ENCODE data around the gene TSPAN9.

Gene TSPAN9

DNA sequence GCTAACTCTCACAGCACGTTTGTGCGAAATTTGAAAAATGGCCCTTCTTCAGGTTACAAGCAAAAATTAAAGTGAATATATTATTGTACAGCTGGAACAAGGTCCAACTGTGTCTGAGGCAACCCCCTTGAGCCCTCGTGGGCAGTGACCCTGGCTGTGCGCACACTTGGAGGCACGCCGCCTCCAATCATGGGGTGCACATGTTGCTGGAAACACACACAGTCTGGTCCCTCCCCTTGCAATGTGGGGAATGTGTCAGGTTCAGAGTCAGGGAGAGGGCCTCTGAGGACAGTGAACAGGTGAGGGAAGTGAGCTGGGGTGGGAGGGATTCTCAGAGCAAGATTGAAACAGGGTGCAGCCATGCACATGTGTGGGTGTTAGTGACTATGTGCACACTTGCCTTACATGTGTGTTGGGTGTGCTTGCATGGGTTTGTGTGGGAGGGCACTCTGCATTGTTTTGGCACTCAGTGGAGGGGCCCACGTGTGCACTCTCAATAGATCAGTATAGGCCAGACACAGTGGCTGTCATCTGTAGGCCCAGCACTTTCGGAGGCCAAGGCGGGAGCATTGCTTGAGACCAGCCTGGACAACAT is 9.6 kb downstream of the TSPAN9 start:
- TF ChIP-seq, protein P1, sequence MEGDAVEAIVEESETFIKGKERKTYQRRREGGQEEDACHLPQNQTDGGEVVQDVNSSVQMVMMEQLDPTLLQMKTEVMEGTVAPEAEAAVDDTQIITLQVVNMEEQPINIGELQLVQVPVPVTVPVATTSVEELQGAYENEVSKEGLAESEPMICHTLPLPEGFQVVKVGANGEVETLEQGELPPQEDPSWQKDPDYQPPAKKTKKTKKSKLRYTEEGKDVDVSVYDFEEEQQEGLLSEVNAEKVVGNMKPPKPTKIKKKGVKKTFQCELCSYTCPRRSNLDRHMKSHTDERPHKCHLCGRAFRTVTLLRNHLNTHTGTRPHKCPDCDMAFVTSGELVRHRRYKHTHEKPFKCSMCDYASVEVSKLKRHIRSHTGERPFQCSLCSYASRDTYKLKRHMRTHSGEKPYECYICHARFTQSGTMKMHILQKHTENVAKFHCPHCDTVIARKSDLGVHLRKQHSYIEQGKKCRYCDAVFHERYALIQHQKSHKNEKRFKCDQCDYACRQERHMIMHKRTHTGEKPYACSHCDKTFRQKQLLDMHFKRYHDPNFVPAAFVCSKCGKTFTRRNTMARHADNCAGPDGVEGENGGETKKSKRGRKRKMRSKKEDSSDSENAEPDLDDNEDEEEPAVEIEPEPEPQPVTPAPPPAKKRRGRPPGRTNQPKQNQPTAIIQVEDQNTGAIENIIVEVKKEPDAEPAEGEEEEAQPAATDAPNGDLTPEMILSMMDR (IDR thresholded peaks at IDR 0.05; ENCODE audit: extremely low read depth, missing control alignments) = no peak
- no peak for DNase-seq (ENCODE audit: low spot score)

DNA sequence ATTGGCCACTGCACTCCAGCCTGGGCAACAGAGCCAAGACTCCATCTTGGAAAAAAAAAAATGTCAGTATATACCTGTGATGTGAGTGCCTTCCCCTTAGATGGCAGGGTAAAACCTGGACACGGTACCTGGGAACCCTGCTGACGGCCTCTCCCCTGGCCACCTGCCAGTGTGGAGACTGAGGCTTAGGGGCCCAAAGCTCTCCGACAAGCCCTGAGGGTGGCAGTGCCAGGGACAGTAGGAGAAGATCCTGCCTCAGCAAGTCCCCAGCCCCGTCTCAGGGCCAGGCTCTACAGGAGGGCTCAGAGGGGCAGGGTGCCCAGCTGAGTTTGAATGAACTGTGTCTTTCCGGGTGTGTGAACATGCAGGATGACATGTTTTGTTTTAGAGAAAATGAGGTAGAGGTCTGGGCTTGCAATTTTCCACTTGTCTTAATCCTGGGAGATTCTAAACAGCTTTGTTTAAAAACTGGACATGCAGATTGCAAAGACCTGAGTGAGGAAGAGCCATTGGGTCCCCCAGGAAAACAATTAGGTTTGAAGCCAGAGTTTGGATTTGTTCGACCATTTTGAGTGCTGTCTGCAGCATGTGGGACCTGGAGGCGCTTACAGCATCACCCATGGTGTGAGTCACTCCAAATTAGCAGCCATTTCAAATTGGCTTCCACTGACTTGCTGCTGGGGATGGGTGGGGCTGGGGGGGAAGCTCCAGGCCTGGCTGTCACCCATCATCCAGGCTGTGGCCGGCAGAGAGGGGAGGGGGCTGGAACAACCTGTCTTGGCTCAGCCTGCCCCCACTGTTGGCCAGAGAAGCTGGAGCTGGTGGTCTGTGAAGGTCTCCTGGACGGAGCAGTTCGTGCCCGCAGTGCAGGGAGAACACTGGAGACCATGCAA is 10.8 kb downstream of the TSPAN9 start:
- TF ChIP-seq, protein P1 (IDR thresholded peaks at IDR 0.05; ENCODE audit: extremely low read depth, missing control alignments) = no peak
- no peak for DNase-seq (ENCODE audit: low spot score)

DNA sequence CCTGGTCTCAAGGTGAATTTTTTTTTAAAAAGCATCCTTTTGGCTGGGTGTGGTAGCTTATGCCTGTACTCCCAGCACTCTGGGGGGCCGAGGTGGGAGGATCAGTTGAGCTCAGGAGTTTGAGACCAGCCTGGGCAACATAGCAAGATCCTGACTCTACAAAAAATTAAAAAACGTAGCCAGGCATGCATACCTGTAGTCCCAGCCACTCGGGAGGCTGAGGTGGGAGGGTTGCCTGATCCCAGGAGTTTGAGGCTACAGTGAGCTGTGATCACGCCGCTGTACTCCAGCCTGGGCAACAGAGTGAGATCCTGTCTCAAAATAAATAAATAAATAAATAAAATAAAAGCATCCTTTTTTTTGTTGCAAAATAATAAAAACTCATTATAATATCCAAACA is 12.4 kb downstream of the TSPAN9 start:
- TF ChIP-seq, protein P1 (IDR thresholded peaks at IDR 0.05; ENCODE audit: extremely low read depth, missing control alignments) = no peak
- no peak for DNase-seq (ENCODE audit: low spot score)

DNA sequence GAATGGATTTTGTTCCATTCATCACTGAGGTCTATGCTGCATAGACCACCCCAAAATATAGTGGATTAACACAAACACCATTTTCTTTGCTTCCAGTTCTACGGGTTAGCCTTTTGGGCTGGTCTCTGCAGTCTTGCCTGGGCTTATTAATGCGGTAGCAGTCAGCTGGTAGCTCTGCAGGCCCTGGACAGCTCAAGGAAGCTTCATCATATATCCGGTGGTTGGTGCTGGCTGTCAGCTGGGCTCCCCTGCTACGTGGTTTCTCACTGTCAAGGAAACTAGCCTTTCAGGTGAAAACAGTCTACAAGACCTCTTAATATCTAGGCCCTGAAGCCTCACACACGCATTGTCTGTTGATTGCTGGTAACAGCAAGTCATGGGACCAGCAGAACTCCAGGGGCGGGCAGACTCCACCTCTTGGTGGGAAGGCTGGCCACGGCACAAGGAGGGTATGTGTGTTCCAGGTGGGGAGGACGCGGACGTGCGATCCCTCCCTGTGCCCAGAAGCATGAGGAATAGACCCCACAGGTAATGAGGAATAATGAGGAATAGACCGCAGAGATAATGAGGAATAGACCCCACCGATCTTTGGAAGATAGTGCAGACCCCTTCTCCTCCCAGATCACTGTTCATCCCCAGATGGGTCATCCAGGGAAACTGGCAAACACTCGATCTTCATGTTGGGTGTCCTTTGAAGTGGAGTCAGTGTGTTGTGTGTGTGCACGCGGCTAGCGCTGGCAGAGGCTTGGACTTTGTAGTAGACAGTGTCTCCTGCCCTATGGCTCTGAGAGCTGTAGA is 13.3 kb downstream of the TSPAN9 start:
- no peak for DNase-seq (ENCODE audit: low spot score)
- TF ChIP-seq, protein P1 (IDR thresholded peaks at IDR 0.05; ENCODE audit: extremely low read depth, missing control alignments) = no peak

DNA sequence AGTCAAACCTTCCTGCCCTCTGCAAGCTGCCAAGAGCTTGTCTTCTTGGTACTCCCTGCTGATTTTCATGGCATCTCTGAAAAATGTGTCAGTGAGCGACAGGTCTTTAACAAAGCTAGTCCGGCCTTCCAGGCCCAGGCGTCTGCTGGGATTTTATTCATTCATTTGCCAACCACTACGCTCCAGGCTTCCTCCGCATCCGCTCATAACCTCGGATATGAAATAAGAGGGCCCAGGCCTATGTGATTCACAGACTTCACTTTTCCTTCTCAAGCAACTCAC is 13.8 kb downstream of the TSPAN9 start:
- DNase-seq (ENCODE audit: low spot score) = no peak
- TF ChIP-seq, protein P1 (IDR thresholded peaks at IDR 0.05; ENCODE audit: extremely low read depth, missing control alignments) = no peak

DNA sequence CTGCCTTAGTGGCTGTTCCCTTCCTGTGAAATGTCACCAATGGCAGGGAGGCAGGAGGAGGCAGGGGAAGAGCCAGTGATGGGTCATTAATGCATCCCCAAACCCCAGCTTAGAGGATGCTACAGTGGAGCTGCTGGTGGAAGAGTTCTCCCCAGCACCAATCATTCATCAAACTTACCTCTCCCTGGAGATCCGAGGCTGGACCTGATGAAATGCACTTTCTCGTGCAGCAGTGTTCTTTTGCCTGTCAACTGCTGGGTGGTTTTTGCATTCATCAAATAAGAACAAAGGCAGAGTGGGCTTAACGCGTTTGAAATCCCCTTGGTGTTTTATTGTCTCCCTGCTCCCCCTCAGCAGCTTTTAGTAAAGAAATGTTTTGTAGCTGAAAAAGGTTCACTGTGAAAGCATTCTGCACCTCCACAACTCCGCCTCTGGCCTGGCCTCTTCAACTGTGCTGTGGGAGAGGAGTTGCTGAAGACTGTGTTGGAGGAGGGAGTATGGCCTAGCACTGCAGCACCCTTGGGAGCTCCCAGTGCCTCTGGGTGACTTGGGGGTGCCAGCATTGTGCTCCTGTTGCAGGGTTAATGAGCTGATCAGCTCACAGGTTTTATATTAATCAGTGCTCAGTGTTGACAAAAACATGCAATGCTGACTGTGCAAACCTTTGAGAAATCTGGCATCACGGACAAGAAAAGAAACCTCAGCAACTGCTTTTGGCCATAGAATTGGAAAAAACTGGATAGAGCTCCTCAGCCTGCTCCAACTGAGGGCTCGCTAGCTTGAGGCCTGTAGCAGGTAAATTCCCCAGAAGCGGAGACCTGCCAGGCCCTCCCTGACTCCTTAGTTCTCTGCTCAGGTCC is 14.4 kb downstream of the TSPAN9 start:
- TF ChIP-seq, protein P1 (IDR thresholded peaks at IDR 0.05; ENCODE audit: extremely low read depth, missing control alignments) = no peak
- no peak for DNase-seq (ENCODE audit: low spot score)

All from GM20000 (cell line).